ENCODE measurements around the gene TMPRSS13.
A peak's percentile ranks its signal among the peaks of the same experiment; 100 is the strongest.

The TMPRSS13 gene

DNA sequence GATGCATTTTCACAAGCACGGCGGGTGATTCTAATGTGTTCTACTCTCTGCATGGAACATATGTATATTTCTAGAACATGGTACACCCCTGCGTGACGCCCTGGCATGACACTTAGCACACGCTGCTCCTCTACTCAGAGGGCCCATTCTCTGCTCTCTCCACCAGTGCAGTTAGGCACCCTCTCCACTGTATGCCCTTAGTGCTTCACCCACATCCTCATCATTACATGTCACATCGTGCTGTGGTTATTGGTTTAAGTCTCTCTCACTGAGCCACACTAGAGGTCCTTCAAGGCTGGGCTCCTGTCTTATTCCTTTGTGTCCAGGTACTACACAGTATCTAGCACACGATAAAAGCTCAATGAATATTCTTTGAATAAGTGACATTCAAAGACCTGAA, 16.7 kb downstream of the TMPRSS13 start:
- DNase-seq (ENCODE audit: low read depth in 2 of 2), result no peak

GRCh38 chr11:117911694-117912093, 17.5 kb downstream of the TMPRSS13 start:
- DNase-seq (ENCODE audit: low read depth in 2 of 2), result no peak

DNA sequence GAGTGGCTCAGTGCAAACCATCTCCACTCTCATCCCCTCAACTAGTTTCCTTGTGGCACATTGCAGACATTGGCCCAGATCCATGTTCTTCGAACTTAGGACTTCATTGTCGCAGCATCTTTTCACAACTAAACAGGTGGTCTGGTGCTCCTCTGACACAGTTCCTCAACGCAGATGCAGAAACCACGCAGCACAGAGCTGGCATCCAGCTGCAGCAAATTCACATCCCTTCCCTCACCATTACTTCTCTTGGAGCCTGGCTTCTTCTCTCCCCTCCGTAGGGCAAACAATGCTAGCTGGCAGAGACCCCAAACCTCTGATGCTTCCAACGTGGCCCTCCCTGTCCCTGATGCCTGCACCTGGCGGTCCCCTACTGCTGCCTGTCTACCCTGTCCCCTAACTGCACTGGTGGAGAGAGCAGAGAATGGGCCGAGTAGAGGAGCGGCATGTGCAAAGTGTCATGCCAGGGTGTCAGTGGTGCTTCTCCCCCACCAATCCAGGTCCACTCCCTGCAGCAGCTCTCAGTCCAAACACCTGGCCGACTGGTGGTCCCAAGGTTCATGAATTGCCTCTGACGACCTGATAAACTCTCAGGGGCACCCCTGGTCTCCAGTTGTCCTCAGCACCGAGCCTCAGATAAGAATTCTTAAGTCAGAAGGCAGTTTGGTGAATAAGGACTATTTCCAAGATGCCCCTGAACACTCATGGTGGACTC, 18.1 kb downstream of the TMPRSS13 start:
- no peak for DNase-seq (ENCODE audit: low read depth in 2 of 2)

DNA sequence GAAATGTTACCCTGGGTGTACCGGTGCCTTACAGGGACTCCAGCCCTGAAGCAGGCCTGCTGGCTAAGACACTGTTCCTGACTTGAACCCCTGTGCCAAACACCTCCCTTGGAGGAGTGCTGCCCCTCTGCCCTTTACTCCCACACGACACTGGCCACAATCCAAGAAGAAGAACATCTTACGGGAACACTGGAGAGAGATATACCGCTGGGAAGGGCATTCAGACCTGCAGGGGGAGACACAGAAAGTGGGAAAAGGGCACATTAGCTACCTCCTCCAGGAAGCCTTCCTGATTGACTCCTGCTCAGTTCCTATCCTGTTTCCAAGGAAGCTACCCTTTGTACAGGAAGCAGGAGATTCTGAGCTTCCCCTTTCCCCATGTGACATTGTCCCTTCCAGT, 18.7 kb downstream of the TMPRSS13 start:
- DNase-seq (ENCODE audit: low read depth in 2 of 2), result no peak

- DNase-seq (ENCODE audit: low read depth in 2 of 2), result no peak
Measured at GRCh38 chr11:117909611-117910382, 19.4 kb downstream of the TMPRSS13 start.

GRCh38 chr11:117908959-117909610, 20.1 kb downstream of the TMPRSS13 start:
- no peak for DNase-seq (ENCODE audit: low read depth in 2 of 2)

DNA sequence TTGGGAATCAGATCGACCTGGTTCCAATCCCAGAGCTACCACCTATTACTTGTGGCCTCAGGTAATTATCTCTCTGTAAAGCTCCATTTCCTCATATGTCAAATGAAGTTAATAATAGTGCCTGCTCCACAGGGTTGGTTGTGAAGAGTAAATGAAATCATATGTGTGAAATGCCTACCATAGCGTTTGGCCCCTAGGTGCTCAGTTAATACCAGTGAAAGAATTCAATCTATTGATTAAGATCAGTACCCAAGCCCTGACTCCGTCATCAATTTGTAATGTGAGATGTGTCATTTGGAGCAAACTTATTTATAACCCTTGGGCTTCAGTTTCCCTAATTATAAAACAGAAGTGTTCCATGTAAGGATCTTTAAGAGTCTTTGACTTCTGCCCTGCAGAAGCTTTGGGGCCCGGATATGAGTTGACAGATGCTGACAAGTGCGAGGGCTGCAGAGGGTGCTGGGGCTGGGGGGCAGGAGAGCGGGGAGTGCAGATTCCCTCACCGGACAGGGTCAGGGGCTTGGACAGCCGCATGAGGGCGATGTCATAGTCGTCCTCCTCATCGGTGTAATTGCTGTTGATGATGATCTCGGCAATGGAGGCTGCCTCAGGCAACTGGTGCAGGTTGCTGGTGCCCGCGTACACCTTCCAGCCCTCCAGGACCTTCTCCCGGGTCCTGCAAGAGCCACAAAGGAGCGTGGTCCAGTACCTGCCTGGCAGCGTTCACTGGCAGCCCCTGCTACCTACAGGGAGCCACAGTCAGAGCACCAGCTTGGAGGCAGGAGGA, 20.9 kb downstream of the TMPRSS13 start:
- DNase-seq (ENCODE audit: low read depth in 2 of 2), result no peak

DNA sequence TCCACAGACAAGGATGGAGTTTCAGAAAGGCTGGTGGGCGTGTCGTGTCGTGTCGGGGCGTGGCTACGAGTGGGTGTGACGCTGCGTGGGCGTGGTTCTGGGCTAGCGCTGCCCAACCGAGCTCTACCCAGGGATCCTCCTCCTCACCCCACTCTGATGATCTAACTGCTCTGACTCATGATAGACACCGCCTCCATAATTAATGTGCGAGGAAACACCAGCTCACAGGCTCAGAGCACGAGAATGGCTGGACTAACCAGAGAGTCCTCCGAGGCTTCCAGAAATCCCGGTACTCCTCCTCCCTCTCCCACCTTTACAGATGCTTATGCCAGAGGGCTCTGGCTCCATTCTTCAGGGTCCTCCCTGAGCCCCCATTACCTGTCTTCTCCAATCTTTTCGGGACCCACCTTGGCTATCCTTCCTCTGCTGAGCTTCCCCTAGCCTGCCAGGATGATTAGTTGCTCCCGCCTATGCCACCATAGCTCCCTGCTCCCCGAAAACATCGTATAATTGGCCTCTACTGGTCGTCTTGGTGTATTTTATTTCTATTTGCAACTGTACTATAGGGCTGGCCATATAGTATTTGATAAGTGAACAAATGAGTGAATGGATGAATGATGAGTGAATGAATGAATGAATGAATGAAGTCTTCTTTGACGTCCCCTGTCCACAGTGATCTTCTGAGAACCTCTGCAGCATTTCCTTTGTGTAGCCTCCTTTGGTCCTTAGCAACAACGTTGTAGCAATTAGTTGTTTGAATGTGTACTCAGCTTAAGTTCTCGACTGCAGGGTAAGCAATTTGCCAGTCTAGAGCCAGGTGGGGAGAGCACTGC, 21.7 kb downstream of the TMPRSS13 start:
- peak; percentile 63 for DNase-seq (ENCODE audit: low read depth in 2 of 2)

DNA sequence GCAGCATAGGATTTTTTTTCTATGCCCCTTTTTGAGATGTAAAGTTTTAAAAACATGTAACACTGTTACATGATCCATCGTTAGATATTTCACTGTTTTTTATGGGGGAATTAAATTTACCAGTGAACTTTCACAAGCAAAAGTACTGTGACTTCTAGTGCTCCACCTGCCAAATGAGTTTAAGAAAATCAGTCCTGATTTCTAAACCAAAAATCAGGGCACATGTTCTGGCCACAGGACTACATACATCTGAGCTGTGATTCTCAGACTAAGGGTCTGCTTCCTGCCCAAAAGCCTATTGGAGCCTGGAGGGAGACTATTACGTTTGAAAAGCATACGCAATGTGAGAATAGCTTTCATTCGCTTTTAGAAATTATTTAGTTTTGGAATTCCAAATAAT, 22.5 kb downstream of the TMPRSS13 start:
- DNase-seq (ENCODE audit: low read depth in 2 of 2), result no peak

DNA sequence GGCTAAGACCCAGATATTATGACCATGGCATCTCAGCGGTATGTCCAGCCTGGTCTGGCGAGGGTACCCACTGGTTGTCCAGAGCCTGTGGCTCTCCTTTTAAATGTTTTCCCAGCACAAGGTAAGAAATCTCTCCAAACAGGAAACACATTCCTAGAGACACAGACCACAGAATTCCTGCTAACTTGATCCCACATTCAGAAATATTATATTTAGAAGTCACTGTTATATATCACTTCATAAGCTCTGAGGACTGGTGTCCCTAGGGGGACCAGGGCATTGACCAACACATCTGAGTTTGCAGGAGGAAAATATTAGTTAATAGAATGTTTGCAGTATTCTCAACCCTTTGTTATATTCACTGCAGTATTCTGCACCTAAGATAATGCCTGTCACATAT, 23.1 kb downstream of the TMPRSS13 start:
- DNase-seq (ENCODE audit: low read depth in 2 of 2), result no peak

DNA sequence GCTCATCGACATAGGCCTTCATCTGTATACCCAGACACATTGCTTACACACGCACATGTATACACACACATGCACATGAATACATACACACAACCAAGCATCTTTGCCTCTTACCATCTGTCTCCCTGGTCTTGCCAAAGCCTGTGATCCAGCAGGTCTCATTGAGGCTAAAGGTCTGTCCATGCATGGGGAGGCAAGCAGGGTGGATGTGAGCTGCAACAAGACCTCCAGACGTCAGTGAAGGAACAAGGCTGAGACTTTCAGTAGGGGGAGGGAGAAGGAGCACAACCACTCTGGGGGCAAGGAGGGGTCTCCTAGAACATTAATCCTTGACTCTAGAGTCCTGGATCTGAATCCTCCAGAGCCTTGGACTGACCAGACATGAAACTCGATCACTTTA, 23.7 kb downstream of the TMPRSS13 start:
- no peak for DNase-seq (ENCODE audit: low read depth in 2 of 2)

DNA sequence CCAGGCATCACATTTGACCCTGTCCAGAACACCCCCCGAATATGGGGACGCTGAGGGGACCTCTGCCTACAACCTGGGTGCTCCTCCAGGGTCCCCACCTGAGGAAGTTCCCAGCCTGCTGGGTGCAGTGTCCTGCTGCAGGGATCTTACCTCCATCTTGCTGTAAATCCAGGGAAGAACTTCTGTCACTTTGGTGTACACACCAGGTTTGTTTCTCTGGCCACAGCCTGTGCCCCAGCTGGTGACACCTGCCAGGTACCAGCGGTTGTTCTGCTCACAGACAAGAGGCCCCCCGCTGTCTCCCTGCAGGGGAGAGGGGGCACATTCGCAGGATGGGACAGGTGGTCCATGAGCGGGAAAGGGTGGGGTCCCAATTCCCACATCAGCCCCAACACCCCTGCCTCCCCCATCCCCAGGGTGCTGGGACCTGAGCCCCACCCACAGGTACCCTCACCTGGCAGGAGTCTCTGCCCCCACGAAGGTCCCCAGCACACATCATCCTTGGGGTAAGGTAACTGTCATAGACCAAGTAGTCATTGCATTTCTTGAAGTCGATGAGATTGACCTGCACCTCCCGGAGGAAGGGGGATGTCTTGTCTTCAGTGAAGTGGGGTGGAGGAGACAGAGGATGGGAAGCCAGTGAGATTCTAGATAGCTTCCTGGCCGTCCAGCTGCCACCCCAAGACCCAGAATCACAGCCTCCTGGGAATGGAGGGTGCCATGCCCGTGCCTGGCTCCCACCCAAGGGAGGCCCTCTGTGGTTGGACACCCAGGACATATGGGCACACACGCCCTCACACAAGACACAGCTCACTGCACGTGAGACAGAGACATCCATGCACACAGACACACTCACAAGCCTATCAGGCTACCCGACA, 25.5 kb downstream of the TMPRSS13 start:
- no peak for DNase-seq (ENCODE audit: low read depth in 2 of 2)

DNA sequence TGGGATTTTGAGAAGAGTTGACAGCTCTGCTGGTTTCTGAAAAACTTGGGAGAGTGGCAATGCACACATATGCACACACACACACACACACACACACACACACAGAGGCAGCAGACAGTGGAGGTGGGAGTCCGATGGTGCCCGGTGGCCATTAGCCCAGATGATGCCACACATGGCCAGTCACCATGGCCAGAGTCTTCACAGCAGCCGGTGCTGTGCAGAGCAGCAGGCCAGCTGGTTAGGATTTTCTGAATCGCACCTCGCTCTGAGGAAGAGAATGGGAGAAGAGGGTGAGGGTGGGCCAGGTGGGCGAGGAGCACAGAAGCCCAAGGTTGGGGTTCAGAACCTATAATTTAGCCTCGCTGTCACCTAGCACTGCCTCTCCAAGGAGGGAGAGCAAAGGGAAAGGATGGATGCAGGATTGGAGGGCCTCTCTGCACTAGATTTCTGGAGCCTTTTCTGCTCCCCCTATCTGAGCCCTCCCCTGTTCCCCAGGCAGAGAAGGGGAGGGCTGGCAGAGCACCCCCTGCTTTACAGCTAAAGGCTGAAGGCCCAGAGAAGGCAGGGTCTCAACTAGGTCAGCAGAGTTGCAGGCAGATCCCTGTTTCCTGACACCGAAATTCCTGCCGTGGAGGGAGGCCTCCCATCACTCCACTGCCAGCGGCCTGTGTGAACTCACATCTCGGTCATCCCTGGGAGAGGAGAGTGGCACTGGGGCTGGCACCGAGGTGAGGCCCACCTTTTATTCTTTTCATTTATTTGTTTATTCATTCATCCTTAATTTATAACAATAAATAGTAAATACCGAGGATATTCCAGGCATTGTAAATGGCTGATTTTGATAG, 27.0 kb downstream of the TMPRSS13 start:
- DNase-seq (ENCODE audit: low read depth in 2 of 2), result no peak

DNA sequence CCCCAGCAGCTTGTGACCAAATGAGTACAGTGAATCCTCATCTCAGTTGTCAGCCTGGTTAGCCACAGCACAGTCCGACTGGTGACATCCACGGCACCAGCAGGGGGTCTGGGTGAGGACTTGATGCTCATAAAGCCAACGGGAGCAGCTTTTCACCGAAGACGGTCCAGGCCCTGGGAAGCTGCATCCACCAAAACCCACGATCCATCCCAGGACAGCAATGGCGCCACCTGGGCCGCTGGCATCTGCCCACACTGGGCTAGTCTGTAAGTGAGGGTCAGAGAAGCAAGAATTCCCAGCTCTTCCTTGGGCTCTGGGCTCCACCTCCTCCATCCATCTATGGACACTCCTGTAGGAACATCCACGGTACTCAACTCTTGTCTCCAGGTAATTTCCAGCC, 27.6 kb downstream of the TMPRSS13 start:
- no peak for DNase-seq (ENCODE audit: low read depth in 2 of 2)

GRCh38 chr11:117900720-117901440, 28.3 kb downstream of the TMPRSS13 start:
- DNase-seq (ENCODE audit: low read depth in 2 of 2), result no peak

- no peak for DNase-seq (ENCODE audit: low read depth in 2 of 2)
Measured at GRCh38 chr11:117900121-117900648, 29.0 kb downstream of the TMPRSS13 start.

DNA sequence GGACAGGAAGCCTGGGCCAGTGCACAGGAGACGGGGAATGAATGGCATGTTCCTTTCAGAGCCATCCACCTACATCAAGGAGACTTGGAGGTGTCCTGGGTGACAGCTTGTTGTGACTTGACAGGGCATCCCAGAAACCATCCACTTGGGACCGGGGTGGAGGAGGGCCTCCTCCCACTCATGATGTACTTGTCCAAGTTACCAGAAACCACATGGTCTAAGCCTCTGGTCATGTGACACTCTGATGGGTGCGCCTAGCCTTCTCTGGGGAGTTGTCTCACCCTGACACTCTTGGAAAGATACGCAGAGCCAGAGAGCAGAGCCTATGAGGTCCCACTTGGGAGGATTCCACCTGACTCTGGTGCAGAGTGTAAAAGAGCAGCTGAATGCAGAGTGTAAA, 31.1 kb downstream of the TMPRSS13 start:
- DNase-seq (ENCODE audit: low read depth in 2 of 2), result no peak

DNA sequence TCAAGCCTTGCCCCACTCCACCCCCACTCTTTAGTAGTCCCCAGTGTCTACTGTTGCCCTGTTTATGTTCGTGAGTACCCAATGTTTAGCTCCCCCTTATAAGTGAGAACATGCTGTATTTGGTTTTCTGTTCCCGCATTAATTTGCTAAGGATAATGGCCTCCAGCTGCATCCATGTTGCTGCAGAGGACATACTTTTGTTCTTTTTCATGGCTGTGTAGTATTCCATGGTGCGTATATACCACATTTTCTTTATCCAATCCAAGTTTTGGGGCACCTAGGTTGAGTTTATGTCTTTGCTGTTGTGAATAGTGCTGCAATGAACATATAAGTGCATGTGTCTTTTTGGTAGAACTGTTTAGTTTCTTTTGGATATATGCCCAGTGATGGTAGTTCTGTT, 36.6 kb downstream of the TMPRSS13 start:
- DNase-seq (ENCODE audit: low read depth in 2 of 2), result no peak

Data from stimulated activated CD8-positive, alpha-beta memory T cell treated with anti-CD3 and anti-CD28 coated beads, Interleukin-7, amount 100 ng/mL, for 4 hours (primary cell).